Stimulated activated CD8-positive, alpha-beta memory T cell treated with anti-CD3 and anti-CD28 coated beads, Interleukin-4, amount 100 ng/mL, for 4 hours (primary cell): ENCODE data around the gene NKTR.

Source experiments
- DNase-seq, 2 donors: peaks; one replicate each; pipeline ENCODE4 v3.0.0-alpha.2; 2020; ENCODE audit warnings: low read depth in 2 of 2, low spot score in 1 of 2

Gene NKTR

GRCh38 chr3:42661593-42662022, 61.1 kb downstream of the NKTR start:
- no peak for DNase-seq

- no peak for DNase-seq
Observed at GRCh38 chr3:42662037-42662812, 61.7 kb downstream of the NKTR start.

GRCh38 chr3:42662813-42663535, 62.5 kb downstream of the NKTR start:
- DNase-seq, result no peak

- no peak for DNase-seq
Observed at GRCh38 chr3:42663581-42664437, 63.3 kb downstream of the NKTR start.

- no peak for DNase-seq
Observed at GRCh38 chr3:42664438-42664803, 63.9 kb downstream of the NKTR start.

GRCh38 chr3:42665050-42665878, 64.8 kb downstream of the NKTR start:
- DNase-seq, result no peak

- DNase-seq, result no peak
Observed at GRCh38 chr3:42666022-42666421, 65.5 kb downstream of the NKTR start.

- DNase-seq, result no peak
Observed at GRCh38 chr3:42666577-42666998, 66.1 kb downstream of the NKTR start.

- no peak for DNase-seq
Observed at GRCh38 chr3:42667096-42667522, 66.6 kb downstream of the NKTR start.

GRCh38 chr3:42667523-42668412, 67.3 kb downstream of the NKTR start:
- DNase-seq, result no peak

GRCh38 chr3:42668413-42668760, 67.9 kb downstream of the NKTR start:
- DNase-seq, result no peak

GRCh38 chr3:42668793-42669217, 68.3 kb downstream of the NKTR start:
- no peak for DNase-seq

- no peak for DNase-seq
Observed at GRCh38 chr3:42670051-42670576, 69.6 kb downstream of the NKTR start.

- DNase-seq, result no peak
Observed at GRCh38 chr3:42670670-42671069, 70.2 kb downstream of the NKTR start.

- no peak for DNase-seq
Observed at GRCh38 chr3:42672515-42672914, 72.0 kb downstream of the NKTR start.

GRCh38 chr3:42673082-42673481, 72.6 kb downstream of the NKTR start:
- DNase-seq, result no peak

- DNase-seq, result no peak
Observed at GRCh38 chr3:42674146-42674545, 73.7 kb downstream of the NKTR start.

GRCh38 chr3:42675909-42676308, 75.4 kb downstream of the NKTR start:
- no peak for DNase-seq

GRCh38 chr3:42678447-42678846, 78.0 kb downstream of the NKTR start:
- no peak for DNase-seq

GRCh38 chr3:42680271-42680670, 79.8 kb downstream of the NKTR start:
- no peak for DNase-seq
